Measurements from ENCODE around the gene NET1.

GRCh38 chr10:5412277-5412941 is at the start of gene NET1:
- TF ChIP-seq, protein P1, sequence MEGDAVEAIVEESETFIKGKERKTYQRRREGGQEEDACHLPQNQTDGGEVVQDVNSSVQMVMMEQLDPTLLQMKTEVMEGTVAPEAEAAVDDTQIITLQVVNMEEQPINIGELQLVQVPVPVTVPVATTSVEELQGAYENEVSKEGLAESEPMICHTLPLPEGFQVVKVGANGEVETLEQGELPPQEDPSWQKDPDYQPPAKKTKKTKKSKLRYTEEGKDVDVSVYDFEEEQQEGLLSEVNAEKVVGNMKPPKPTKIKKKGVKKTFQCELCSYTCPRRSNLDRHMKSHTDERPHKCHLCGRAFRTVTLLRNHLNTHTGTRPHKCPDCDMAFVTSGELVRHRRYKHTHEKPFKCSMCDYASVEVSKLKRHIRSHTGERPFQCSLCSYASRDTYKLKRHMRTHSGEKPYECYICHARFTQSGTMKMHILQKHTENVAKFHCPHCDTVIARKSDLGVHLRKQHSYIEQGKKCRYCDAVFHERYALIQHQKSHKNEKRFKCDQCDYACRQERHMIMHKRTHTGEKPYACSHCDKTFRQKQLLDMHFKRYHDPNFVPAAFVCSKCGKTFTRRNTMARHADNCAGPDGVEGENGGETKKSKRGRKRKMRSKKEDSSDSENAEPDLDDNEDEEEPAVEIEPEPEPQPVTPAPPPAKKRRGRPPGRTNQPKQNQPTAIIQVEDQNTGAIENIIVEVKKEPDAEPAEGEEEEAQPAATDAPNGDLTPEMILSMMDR (conservative IDR thresholded peaks at IDR 0.05; ENCODE audit: low read length) = no peak
- no peak for TF ChIP-seq EZH2phosphoT487 (IDR thresholded peaks at IDR 0.05; ENCODE audit: borderline replicate concordance, low read depth, low read length)

Data from OCI-LY7 (cell line).